GM18526 (cell line): Measurements from ENCODE around the gene ENDOV.

Experiments
- POLR2A ChIP-seq: IDR thresholded peaks from 3 replicates; pipeline ENCODE4 v1.6.1; 2011; ENCODE audit not compliant: insufficient read length; ENCODE audit errors: extremely low read depth

ENDOV gene

DNA sequence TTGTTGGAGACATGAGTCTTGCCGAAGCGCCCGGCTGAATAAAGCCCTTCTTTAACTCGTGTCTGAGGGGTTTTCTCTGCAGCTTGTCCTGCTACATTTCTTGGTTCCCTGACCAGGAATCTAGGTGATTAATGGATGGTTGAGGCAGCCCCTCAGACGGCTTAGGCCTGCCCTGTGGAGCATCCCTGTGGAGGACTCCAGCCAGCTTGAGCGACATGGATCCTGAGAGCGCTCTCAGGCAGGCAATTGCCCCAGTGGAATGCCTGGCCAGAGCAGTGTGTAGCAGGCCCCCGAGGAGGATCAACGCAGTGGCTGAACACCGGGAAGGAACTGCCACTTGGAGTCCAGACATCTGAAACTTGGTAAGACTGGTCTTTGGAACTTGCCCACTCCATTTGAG is 17.3 kb upstream of the ENDOV start:
- no peak for TF ChIP-seq POLR2A

- TF ChIP-seq POLR2A = no peak
Measured at GRCh38 chr17:80402959-80403358, 12.0 kb upstream of the ENDOV start.

DNA sequence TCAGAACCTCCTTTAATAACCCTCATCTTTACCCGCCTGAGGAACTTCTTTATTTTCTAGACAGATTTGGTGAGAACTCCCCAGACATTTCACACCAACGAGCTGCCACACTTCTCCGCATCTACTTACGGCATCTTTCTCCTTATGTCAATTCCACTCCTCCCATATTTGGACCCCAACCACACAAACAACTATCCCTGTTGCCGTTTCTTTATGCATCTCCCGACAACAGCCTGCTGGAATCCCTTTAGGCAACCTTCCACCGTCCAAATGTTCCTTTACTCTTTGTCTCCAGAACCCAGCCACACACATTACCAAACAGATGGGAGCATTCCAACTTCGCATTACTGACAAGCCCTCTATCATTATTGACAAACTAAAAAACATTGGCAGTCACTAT is 8.8 kb upstream of the ENDOV start:
- no peak for TF ChIP-seq POLR2A

GRCh38 chr17:80408872-80409271 is 6.1 kb upstream of the ENDOV start:
- no peak for TF ChIP-seq POLR2A

- no peak for TF ChIP-seq POLR2A
Measured at GRCh38 chr17:80409626-80410025, 5.3 kb upstream of the ENDOV start.

GRCh38 chr17:80413771-80414507 is 1.0 kb upstream of the ENDOV start:
- TF ChIP-seq POLR2A = no peak

DNA sequence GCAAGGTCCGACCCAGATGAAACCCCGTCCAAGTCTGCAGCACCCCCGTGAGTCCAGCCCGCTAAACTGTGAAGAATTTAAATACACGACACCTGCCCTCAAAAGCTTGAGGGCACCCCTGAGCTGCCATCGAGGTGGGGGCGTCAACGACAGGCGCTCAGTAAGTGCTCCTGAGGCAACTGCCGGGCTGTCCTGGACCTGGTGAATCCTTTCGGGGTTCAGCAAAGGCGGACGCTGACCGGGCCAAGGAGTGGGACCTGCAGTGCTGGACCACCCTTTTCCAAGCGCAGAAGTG is 512 bp upstream of the ENDOV start:
- TF ChIP-seq POLR2A = no peak

GRCh38 chr17:80415626-80416137 is 715 bp downstream of the ENDOV start:
- TF ChIP-seq POLR2A = no peak

DNA sequence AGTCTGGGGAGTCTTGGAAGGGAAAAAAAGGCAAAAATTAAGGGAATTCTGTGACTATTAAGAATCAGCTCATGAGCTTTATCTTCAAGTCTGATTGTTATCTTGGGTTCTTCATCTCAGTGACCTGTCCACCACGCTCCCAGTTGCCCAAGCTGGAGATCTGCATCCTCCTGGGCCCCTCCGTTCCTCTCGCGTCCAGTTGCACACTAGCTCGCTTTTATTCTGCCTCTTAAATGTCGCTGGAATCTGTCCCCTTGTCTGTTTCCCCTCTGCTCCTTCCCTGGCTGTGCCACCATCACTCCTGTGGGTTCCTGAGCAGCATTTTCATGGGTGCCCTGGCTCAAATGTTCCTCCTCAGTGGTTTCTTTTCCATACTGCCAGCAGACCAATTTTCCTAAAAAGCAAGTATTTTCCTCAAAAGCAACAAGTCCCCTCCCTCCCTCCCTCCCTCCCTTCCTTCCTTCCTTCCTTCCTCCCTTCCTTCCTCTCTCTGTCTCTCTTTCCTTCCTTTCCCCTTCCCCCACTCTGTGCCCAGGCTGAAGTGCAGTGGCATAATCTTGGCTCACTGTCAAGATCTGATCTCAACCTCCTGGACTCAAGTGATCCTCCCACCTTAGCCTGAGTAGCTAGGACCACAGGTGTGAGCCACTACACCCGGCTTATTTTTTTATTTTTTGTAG is 1.4 kb downstream of the ENDOV start:
- TF ChIP-seq POLR2A = no peak

DNA sequence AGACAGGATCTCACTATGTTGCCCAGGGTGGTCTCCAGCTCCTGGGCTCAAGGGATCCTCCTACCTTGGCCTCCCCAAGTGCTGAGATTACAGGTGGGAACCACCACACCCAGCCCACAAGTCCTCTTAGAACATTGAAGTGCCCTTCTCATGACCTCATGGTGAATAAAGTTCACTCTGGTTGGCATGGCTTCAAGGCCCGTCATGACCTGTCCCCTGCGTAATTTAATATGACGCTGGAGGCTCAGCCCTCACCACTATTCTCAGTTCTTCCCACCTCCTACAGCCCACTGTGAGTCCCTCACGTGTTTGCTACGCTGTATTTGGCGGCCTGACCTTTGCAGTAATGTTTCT is 1.9 kb downstream of the ENDOV start:
- no peak for TF ChIP-seq POLR2A

- TF ChIP-seq POLR2A = no peak
Measured at GRCh38 chr17:80418589-80418988, 3.6 kb downstream of the ENDOV start.

DNA sequence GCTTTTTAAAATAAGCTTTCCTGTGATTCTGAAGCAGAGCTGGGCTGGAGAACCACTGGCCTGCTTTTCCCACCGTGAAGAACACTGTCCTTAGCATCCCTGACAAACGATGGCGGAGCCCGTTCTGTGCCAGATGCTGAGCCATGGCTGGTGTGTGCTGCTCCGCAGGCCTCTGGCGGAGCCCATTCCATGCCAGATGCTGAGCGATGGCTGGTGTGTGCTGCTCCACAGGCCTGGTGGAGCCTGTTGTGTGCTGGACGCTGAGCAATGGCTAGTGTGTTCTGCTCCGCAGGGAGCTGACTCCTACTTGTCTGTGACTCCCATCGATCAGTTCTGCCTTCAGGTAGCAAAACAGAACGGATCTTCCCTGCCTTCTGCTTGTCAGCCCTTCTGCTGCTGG is 4.3 kb downstream of the ENDOV start:
- TF ChIP-seq POLR2A = no peak

DNA sequence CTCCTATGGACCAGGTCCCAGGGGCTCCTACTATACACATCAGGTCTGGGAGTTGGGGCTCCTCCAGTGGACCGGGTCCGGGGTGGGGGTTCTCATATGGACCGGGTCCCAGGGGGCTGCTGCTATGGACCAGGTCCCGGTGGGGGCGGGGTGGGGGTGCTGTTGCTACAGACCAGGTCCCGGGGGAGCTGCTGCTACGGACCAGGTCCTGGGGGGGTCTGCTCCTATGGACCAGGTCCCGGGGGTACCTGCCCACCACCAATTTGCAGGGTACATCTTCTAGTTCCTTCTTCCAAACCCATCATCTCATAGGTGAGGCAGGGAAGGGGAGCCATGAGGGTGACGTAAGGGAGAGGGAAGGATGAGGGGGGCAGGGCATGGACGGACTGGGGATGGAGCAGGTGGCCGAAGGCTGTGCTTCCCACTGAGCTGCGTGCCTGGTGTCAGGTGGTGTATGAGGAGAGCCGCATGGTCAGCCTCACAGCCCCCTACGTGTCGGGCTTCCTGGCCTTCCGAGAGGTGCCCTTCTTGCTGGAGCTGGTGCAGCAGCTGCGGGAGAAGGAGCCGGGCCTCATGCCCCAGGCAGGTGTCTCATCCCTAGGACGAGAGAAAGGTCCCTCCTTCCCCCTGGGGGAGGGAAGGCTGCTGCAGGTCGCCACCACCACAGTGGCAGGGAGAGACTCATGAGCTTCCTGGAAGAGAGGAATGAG is 6.6 kb downstream of the ENDOV start:
- TF ChIP-seq POLR2A = no peak

DNA sequence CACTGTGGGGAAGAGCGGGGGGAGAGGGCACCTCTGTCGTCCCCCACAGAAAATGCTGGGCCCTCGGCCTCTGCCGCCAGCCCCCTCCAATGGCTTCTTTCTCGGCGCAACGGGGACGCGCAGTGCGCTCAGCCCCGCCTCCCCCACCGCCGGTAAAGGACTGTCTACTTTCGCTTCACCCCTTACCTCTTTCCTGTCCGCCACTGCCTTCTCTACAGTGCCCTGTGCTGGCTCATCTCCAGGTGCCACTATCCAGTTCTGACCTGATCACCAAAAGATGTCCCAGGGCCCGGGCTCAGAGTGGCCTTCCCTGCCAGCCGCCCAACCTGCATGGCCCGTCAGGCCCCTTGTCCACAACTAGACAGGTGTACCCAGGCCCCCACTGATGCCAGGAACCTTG is 7.3 kb downstream of the ENDOV start:
- TF ChIP-seq POLR2A = no peak

GRCh38 chr17:80422981-80423380 is 8.0 kb downstream of the ENDOV start:
- TF ChIP-seq POLR2A = no peak

GRCh38 chr17:80423536-80424225 is 8.7 kb downstream of the ENDOV start:
- TF ChIP-seq POLR2A = no peak
